Breast epithelium (tissue), 4 donors: ENCODE data around the gene PKD2L2. TPM values are rescaled to one million over a fixed set of nuclear protein-coding genes. Genes with fewer than 3 reads are reported as not detected.

Source experiments
- DNase-seq, 2 donors: peaks; one replicate each; pipeline ENCODE4 v3.0.0-alpha.2; 2019; ENCODE audit warnings: low spot score in 2 of 2
- H3K27ac ChIP-seq, 2 donors: fragments of 200-600 bp; sonication (generic) in 1 of 2; one replicate each; pipeline ENCODE4 v1.5.1; 2016 to 2019; ENCODE audit warnings: mild to moderate bottlenecking in 1 of 2
- H3K27me3 ChIP-seq, 2 donors: fragments of 200-600 bp; sonication (generic) in 1 of 2; one replicate each; pipeline versions ENCODE4 v1.5.1 to v1.6.0; 2017 to 2019; ENCODE audit warnings: control low read depth in 1 of 2, mild to moderate bottlenecking in 1 of 2
- H3K36me3 ChIP-seq: fragments of 200-600 bp; one replicate; pipeline ENCODE4 v1.5.1; 2019
- H3K4me1 ChIP-seq, 2 donors: fragments of 200-600 bp; sonication (generic); one replicate each; pipeline ENCODE4 v1.5.1; 2016 to 2019; ENCODE audit warnings: control low read depth in 1 of 2
- H3K4me3 ChIP-seq, 3 donors: fragments of 200-600 bp; sonication (generic); 1 replicate in 2 of 3; 2 replicates in 1 of 3; pipeline ENCODE4 v1.5.1; 2016 to 2019; ENCODE audit warnings: mild to moderate bottlenecking in 3 of 3, moderate library complexity in 2 of 3
- H3K9me3 ChIP-seq, 2 donors: fragments of 200-600 bp; sonication (generic) in 1 of 2; one replicate each; pipeline ENCODE4 v1.5.1; 2016 to 2019; ENCODE audit warnings: control low read depth in 1 of 2
- POLR2A ChIP-seq: fragments of 450-650 bp; IDR thresholded peaks from one replicate; pipeline ENCODE4 v1.6.1; 2016; ENCODE audit warnings: antibody characterized with exemption, mild to moderate bottlenecking, moderate library complexity
- POLR2AphosphoS5 ChIP-seq, 3 donors: sonication (generic); formaldehyde crosslinking; IDR thresholded peaks; one replicate each; pipeline ENCODE4 v1.6.1; 2017; ENCODE audit warnings: antibody characterized with exemption in 3 of 3
- intact Hi-C: fragments of 100-400 bp; cut with DNase I; formaldehyde crosslinking; loops from one replicate; pipeline ENCODE4 v1.15.1; 2023; ENCODE audit warnings: low total_unique reads
- total RNA-seq, 3 donors: library from RNA; depleted of rRNA; stranded (reverse); fragments of >200 nt; gene quantifications; one replicate each; pipeline ENCODE4 v1.1.0, GENCODE V29; 2016
- TF ChIP-seq, protein P1 (sequence below), 3 donors: fragments of 450-650 bp; IDR thresholded peaks; one replicate each; pipeline ENCODE4 v1.5.1; 2016 to 2017; ENCODE audit warnings: antibody characterized with exemption in 3 of 3, mild to moderate bottlenecking in 3 of 3, moderate library complexity in 3 of 3

Gene PKD2L2
- total RNA-seq, 3 donors from 2014 or later: 0.64 TPM; not detected in 2

GRCh38 chr5:137871571-137871970 is 17.7 kb upstream of the PKD2L2 start:
- Histone ChIP-seq H3K27me3 (no peaks in the 10 kb centered on the region), H3K4me3 (no peak overlapping the region), H3K9me3 (no peaks in the 10 kb centered on the region), H3K36me3 (no peaks in the 10 kb centered on the region), H3K27ac (no peak overlapping the region), H3K4me1 (no peaks in the 10 kb centered on the region)
- DNase-seq: no peak
- intact Hi-C loops: no loop called here
- no peak for TF ChIP-seq POLR2AphosphoS5 (IDR thresholded peaks at IDR 0.05)

DNA sequence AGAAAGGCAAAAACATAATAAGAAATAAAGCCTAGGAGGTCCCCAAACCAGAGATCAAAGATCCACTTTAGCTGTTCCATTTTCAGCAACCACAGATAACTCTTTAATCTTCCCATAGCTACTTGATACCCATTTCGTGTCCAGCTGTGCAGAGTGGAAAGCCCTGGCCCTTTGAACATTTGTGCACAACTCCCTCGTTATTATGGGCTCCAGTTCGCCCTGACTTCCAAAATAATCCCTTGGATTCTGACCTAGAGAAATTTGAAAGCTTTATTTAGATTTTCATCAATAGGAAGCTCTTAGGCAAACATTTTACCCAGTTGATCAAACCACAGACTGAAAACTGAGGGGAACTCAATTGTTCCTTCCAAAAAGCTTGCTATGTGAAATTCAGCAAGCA is 16.8 kb upstream of the PKD2L2 start:
- Histone ChIP-seq H3K36me3 (no peaks in the 10 kb centered on the region), H3K4me1 (no peaks in the 10 kb centered on the region), H3K4me3 (no peak overlapping the region), H3K27ac (no peak overlapping the region), H3K27me3 (no peaks in the 10 kb centered on the region), H3K9me3 (no peaks in the 10 kb centered on the region)
- no peak for DNase-seq
- intact Hi-C loops: no loop called here
- TF ChIP-seq, protein P1, sequence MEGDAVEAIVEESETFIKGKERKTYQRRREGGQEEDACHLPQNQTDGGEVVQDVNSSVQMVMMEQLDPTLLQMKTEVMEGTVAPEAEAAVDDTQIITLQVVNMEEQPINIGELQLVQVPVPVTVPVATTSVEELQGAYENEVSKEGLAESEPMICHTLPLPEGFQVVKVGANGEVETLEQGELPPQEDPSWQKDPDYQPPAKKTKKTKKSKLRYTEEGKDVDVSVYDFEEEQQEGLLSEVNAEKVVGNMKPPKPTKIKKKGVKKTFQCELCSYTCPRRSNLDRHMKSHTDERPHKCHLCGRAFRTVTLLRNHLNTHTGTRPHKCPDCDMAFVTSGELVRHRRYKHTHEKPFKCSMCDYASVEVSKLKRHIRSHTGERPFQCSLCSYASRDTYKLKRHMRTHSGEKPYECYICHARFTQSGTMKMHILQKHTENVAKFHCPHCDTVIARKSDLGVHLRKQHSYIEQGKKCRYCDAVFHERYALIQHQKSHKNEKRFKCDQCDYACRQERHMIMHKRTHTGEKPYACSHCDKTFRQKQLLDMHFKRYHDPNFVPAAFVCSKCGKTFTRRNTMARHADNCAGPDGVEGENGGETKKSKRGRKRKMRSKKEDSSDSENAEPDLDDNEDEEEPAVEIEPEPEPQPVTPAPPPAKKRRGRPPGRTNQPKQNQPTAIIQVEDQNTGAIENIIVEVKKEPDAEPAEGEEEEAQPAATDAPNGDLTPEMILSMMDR (IDR thresholded peaks at IDR 0.05): no peak
- no peak for TF ChIP-seq POLR2A
- no peak for TF ChIP-seq POLR2AphosphoS5 (IDR thresholded peaks at IDR 0.05)

DNA sequence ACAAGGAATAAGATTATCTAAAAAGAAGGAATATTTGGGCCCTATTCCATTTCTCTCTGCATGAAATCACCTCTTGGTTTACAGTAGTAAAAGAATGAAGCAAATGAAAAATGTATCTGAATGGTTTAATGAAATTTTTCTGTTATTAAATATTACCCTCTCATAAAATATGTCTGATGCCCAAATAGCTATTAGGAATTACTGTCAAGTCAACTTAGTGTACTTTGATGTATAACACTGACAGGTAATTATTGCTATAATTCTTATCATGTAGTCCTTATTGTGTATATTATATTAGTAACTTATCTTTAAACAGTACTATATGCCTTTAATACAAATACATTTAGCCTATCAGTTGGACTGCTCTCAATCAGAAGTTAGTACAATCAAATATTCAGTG is 13.2 kb upstream of the PKD2L2 start:
- Histone ChIP-seq H3K9me3 (no peaks in the 10 kb centered on the region), H3K4me3 (no peak overlapping the region), H3K36me3 (no peaks in the 10 kb centered on the region), H3K27ac (no peak overlapping the region), H3K27me3 (no peaks in the 10 kb centered on the region), H3K4me1 (no peaks in the 10 kb centered on the region)
- intact Hi-C loops: no loop called here
- no peak for DNase-seq
- TF ChIP-seq POLR2A: no peak
- TF ChIP-seq, protein P1 (IDR thresholded peaks at IDR 0.05): no peak
- TF ChIP-seq POLR2AphosphoS5 (IDR thresholded peaks at IDR 0.05): no peak

GRCh38 chr5:137880313-137880712 is 8.9 kb upstream of the PKD2L2 start:
- H3K27ac ChIP-seq: no peak overlapping the region
- H3K4me1 ChIP-seq: no peaks in the 10 kb centered on the region
- no peak overlapping the region for H3K4me3 ChIP-seq
- no peaks in the 10 kb centered on the region for H3K36me3 ChIP-seq
- intact Hi-C loops: no loop called here
- no peak for DNase-seq
- no peaks in the 10 kb centered on the region for H3K9me3 ChIP-seq
- H3K27me3 ChIP-seq: no peaks in the 10 kb centered on the region
- no peak for TF ChIP-seq POLR2AphosphoS5 (IDR thresholded peaks at IDR 0.05)
- TF ChIP-seq POLR2A: no peak
- TF ChIP-seq, protein P1 (IDR thresholded peaks at IDR 0.05): no peak

DNA sequence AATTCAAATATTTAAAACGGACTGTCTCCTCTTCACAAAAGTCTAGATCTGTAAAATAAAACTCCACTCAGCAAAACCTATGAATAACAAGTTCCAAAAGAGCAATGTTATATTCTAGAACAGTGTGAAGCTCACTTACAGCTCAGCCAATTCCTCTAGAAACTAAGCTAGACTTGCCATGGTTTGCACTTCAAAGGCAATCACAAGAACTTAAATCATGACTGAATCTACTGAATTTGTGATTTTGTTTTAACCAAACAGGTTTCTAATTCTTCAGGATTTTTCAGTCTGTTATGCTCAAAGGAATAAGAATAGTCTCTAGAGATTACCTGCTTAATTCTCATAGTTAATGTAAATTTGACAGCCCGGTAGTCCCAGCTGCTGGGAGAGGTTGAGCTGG is 1.4 kb upstream of the PKD2L2 start:
- no peaks in the 10 kb centered on the region for H3K36me3 ChIP-seq
- H3K27me3 ChIP-seq: no peaks in the 10 kb centered on the region
- no peaks in the 10 kb centered on the region for H3K9me3 ChIP-seq
- H3K4me3 ChIP-seq: no peak overlapping the region
- peak overlapping the region in 1 of 2 donors; percentile 87 for H3K27ac ChIP-seq
- intact Hi-C loops: no loop called here
- TF ChIP-seq, protein P1 (IDR thresholded peaks at IDR 0.05): no peak
- TF ChIP-seq POLR2AphosphoS5 (IDR thresholded peaks at IDR 0.05) (no peak), POLR2A (no peak)
- DNase-seq: no peak
- no peaks in the 10 kb centered on the region for H3K4me1 ChIP-seq

- Histone ChIP-seq H3K27me3 (no peaks in the 10 kb centered on the region), H3K36me3 (no peaks in the 10 kb centered on the region), H3K4me1 (no peaks in the 10 kb centered on the region), H3K9me3 (no peaks in the 10 kb centered on the region), H3K27ac (peak overlapping the region; percentile 87 to 93), H3K4me3 (peak overlapping the region; percentile 36 to 71 (median 55))
- intact Hi-C loops: no loop called here
- TF ChIP-seq, protein P1 (IDR thresholded peaks at IDR 0.05): no peak
- no peak for TF ChIP-seq POLR2A
- no peak for TF ChIP-seq POLR2AphosphoS5 (IDR thresholded peaks at IDR 0.05)
- DNase-seq: no peak
Observed at GRCh38 chr5:137888466-137888862, 793 bp upstream of the PKD2L2 start.
